Fibroblast of lung (primary cell): ENCODE measurements around the gene SLC1A7.

Experiments used
- EZH2 ChIP-seq: IDR thresholded peaks from 2 replicates; pipeline ENCODE4 v1.5.1; 2012; ENCODE audit warnings: low read length, control low read depth, mild to moderate bottlenecking; ENCODE audit errors: missing control alignments
- TF ChIP-seq, protein P1 (sequence below), 2 donors: IDR thresholded peaks in 1 of 2; conservative IDR thresholded peaks in 1 of 2; 1 replicate in 1 of 2; 2 replicates in 1 of 2; pipeline ENCODE4 v1.5.1; 2011 to 2012; ENCODE audit warnings: low read length in 2 of 2, control low read depth in 1 of 2, inconsistent platforms in 1 of 2, low read depth in 1 of 2, mild to moderate bottlenecking in 1 of 2

DNA sequence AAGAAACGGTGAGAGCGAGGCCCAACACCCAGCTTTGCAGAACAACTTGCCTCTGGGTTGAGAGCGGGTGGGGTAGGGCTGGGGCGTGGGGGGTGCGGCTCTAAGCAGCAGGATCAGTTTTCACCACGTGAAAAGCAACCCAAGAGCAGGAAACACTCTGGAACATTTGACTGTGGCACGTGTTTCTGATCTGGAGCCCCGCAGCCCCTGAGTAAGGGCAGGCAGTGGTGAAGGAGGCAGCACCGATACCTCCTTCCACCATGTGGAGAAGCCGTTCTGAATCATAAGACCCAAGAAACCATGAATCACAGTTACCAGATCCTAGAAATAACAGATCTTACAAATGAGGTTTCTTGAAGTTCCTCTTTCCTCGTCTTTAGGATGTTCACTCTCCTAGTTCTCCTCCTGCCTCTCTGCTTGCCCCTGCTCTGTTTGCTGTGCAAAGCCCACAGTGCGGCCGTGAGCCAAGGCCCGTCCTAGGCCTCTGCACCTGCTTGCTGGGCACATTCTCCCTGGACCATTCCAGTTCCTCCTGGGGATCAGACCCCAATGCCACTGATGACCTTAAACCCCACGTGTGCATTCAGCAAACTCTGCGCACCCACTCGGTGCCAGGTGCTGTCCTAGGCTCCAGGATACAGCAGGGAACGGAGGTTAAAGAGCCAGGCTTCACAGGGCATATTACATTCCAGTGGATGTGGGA is 31.9 kb downstream of the SLC1A7 start:
- TF ChIP-seq, protein P1, sequence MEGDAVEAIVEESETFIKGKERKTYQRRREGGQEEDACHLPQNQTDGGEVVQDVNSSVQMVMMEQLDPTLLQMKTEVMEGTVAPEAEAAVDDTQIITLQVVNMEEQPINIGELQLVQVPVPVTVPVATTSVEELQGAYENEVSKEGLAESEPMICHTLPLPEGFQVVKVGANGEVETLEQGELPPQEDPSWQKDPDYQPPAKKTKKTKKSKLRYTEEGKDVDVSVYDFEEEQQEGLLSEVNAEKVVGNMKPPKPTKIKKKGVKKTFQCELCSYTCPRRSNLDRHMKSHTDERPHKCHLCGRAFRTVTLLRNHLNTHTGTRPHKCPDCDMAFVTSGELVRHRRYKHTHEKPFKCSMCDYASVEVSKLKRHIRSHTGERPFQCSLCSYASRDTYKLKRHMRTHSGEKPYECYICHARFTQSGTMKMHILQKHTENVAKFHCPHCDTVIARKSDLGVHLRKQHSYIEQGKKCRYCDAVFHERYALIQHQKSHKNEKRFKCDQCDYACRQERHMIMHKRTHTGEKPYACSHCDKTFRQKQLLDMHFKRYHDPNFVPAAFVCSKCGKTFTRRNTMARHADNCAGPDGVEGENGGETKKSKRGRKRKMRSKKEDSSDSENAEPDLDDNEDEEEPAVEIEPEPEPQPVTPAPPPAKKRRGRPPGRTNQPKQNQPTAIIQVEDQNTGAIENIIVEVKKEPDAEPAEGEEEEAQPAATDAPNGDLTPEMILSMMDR (conservative IDR thresholded peaks at IDR 0.05 in 1 of 2, IDR thresholded peaks at IDR 0.05 in 1 of 2; ENCODE audit: low read depth in 1 of 2, low read length in 2 of 2), result no peak
- TF ChIP-seq EZH2, result no peak
